Epithelial cell of esophagus (primary cell): ENCODE data around the gene POR.

Experiments used
- DNase-seq: peaks from one replicate; pipeline ENCODE4 v3.0.0; 2010; ENCODE audit warnings: low read depth
- H3K4me3 ChIP-seq: 2 replicates; pipeline ENCODE4 v1.5.1; 2011; ENCODE audit warnings: mild to moderate bottlenecking, low read length, control low read depth
- TF ChIP-seq, protein P1 (sequence below): IDR thresholded peaks from 2 replicates; pipeline ENCODE4 v1.5.1; 2011; ENCODE audit warnings: low read depth, mild to moderate bottlenecking, low read length, control low read depth, inconsistent platforms; ENCODE audit not compliant: insufficient read depth; ENCODE audit errors: missing control alignments

Gene POR

GRCh38 chr7:75965617-75966016 is 50.7 kb downstream of the POR start:
- DNase-seq, result no peak
- TF ChIP-seq, protein P1, sequence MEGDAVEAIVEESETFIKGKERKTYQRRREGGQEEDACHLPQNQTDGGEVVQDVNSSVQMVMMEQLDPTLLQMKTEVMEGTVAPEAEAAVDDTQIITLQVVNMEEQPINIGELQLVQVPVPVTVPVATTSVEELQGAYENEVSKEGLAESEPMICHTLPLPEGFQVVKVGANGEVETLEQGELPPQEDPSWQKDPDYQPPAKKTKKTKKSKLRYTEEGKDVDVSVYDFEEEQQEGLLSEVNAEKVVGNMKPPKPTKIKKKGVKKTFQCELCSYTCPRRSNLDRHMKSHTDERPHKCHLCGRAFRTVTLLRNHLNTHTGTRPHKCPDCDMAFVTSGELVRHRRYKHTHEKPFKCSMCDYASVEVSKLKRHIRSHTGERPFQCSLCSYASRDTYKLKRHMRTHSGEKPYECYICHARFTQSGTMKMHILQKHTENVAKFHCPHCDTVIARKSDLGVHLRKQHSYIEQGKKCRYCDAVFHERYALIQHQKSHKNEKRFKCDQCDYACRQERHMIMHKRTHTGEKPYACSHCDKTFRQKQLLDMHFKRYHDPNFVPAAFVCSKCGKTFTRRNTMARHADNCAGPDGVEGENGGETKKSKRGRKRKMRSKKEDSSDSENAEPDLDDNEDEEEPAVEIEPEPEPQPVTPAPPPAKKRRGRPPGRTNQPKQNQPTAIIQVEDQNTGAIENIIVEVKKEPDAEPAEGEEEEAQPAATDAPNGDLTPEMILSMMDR, result no peak
- no peak overlapping the region for H3K4me3 ChIP-seq

GRCh38 chr7:75966190-75966961 is 51.4 kb downstream of the POR start:
- no peak for DNase-seq
- TF ChIP-seq, protein P1, result no peak
- no peak overlapping the region for H3K4me3 ChIP-seq

DNA sequence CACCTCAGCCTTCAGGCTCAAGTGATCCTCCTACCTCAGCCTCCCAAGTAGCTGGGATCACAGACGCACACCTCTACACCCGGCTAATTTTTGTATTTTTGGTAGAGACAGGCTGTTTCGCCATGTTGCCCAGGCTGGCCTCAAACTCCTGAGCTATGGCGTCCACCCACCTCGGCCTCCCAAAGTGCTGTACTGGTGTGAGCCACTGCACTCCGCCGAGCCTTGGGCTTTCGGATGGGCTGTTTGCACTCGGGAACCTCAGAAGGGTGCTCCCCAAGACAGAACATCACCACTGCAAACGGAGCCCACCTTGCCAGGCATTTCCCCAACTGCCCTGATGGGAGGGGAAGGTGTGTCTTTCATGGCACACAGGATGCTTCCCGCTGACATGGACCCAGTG is 52.1 kb downstream of the POR start:
- DNase-seq, result no peak
- H3K4me3 ChIP-seq, result no peak overlapping the region
- TF ChIP-seq, protein P1, result no peak

GRCh38 chr7:75967487-75967997 is 52.6 kb downstream of the POR start:
- no peak overlapping the region for H3K4me3 ChIP-seq

DNA sequence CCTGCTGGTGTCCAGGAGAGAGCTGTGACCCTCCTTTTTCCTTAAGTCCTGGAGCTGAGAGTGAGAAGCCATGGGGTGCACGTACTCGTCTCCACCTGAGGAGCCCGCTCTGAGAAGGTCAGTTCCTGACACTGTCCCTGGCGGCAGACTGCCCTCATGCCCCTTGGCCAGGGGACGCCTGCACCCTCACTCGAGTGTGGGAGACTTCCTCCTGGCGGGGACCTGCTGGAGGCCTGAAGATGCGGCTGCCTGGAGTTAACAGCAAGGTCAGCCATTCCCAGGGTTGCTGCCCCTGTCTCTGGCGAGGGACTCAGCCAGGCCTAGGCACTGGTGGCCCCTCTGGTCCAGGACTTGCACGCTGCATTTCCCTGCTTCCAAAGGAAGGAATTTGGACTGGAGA is 53.1 kb downstream of the POR start:
- no peak for DNase-seq
- TF ChIP-seq, protein P1, result no peak
- H3K4me3 ChIP-seq, result no peak overlapping the region

More at GRCh38 chr7:75967487-75967997, 52.6 kb downstream of the POR start:
- TF ChIP-seq, protein P1, result no peak
- DNase-seq, result no peak

DNA sequence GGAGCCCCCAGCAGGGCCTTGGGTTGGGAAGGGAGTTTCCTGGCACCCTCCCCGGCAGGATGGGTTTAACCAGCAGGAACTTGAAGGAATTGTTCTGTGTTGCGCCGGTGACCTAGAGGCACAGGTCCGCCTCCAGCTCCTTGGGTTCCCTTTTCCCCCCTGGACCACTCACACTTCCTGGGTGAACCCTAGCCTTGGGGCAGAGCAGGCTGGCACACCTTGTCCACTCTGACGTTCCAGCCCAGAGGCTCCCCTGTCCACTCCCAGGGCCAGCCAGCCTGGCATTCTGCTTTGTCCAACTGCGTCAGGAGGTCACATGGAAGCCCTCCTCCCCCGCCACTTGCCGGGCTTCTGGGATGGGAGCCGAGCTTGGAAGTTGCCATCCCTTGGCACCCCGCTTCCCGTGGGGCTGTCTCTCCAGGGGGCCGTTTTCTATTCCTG is 53.6 kb downstream of the POR start:
- TF ChIP-seq, protein P1, result no peak
- no peak overlapping the region for H3K4me3 ChIP-seq
- no peak for DNase-seq

GRCh38 chr7:75969182-75969581 is 54.2 kb downstream of the POR start:
- H3K4me3 ChIP-seq, result no peak overlapping the region
- DNase-seq, result no peak
- TF ChIP-seq, protein P1, result no peak
